Right lobe of liver (tissue), 4 donors: ENCODE data around the gene CRACR2B.

Experiments used
- POLR2A ChIP-seq: fragments of 450-650 bp; IDR thresholded peaks from one replicate; pipeline ENCODE4 v1.6.1; 2017; ENCODE audit warnings: antibody characterized with exemption, mild to moderate bottlenecking
- TF ChIP-seq, protein P1 (sequence below), 4 donors: fragments of 200-600 bp in 3 of 4; fragments of 450-650 bp in 1 of 4; IDR thresholded peaks; one replicate each; pipeline versions ENCODE4 v1.5.1 to v1.8.0; 2016 to 2022; ENCODE audit warnings: antibody characterized with exemption in 4 of 4, mild to moderate bottlenecking in 2 of 4
- donor health status: DM: no; HTN: no; CAD: no.
- donor health status: DM: no; HTN: no; CAD: no.
- donor health status: DM: no; HTN: yes; CAD: no.

DNA sequence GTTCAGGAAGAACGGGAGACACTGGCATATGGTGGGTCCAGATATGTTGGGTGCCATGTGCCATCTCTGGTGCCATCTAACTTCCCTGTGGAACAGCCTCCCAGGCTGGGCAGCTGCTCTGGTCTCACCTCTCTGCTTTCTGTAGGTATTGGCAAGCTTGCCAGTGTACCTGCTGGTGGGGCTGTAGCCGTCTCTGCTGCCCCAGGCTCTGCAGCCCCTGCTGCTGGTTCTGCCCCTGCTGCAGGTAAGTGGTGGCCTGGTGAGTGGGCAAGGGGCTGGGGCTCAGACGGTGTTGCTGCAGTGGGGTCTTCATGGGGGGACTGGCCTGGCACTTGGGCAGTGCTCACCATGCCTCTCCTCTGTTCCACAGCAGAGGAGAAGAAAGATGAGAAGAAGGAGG is 15.3 kb upstream of the CRACR2B start:
- TF ChIP-seq, protein P1, sequence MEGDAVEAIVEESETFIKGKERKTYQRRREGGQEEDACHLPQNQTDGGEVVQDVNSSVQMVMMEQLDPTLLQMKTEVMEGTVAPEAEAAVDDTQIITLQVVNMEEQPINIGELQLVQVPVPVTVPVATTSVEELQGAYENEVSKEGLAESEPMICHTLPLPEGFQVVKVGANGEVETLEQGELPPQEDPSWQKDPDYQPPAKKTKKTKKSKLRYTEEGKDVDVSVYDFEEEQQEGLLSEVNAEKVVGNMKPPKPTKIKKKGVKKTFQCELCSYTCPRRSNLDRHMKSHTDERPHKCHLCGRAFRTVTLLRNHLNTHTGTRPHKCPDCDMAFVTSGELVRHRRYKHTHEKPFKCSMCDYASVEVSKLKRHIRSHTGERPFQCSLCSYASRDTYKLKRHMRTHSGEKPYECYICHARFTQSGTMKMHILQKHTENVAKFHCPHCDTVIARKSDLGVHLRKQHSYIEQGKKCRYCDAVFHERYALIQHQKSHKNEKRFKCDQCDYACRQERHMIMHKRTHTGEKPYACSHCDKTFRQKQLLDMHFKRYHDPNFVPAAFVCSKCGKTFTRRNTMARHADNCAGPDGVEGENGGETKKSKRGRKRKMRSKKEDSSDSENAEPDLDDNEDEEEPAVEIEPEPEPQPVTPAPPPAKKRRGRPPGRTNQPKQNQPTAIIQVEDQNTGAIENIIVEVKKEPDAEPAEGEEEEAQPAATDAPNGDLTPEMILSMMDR (IDR thresholded peaks at IDR 0.05) = no peak
- TF ChIP-seq POLR2A = no peak
